Karpas-422 (cell line): ENCODE results near the gene BNC2. TPM values are rescaled to one million over a fixed set of nuclear protein-coding genes. Genes with fewer than 3 reads are reported as not detected.

Source experiments
- DNase-seq: peaks from one replicate; pipeline ENCODE4 v3.0.0-alpha.2; 2015
- H2AFZ ChIP-seq: fragments of 200-600 bp; sonication (generic); 2 replicates; pipeline ENCODE4 v1.6.1; 2014; ENCODE audit warnings: antibody characterized with exemption, low read length, mixed read lengths
- H3K27ac ChIP-seq: fragments of 200-600 bp; sonication (generic); 2 replicates; pipeline ENCODE4 v1.5.1; 2014; ENCODE audit warnings: mild to moderate bottlenecking, low read length, moderate library complexity
- H3K27me3 ChIP-seq: fragments of 200-600 bp; sonication (generic); 2 replicates; pipeline ENCODE4 v1.6.1; 2014; ENCODE audit warnings: low read length, mixed read lengths
- H3K36me3 ChIP-seq: fragments of 200-600 bp; sonication (generic); 2 replicates; pipeline ENCODE4 v1.6.1; 2014; ENCODE audit warnings: low read length, mixed read lengths; ENCODE audit not compliant: insufficient read depth
- H3K4me1 ChIP-seq: fragments of 200-600 bp; sonication (generic); 2 replicates; pipeline ENCODE4 v1.6.1; 2014; ENCODE audit warnings: mild to moderate bottlenecking, low read length, mixed read lengths
- H3K4me2 ChIP-seq: fragments of 200-600 bp; sonication (generic); 2 replicates; pipeline ENCODE4 v1.6.1; 2014; ENCODE audit warnings: low read length, low read depth, mild to moderate bottlenecking; ENCODE audit not compliant: poor library complexity, severe bottlenecking
- H3K4me3 ChIP-seq: fragments of 200-600 bp; sonication (generic); 2 replicates; pipeline ENCODE4 v1.5.1; 2014; ENCODE audit warnings: mild to moderate bottlenecking, antibody characterized with exemption, low read length, mixed read lengths
- H3K79me2 ChIP-seq: fragments of 200-600 bp; sonication (generic); 2 replicates; pipeline ENCODE4 v1.6.1; 2014; ENCODE audit warnings: mild to moderate bottlenecking, low read length, mixed read lengths
- H3K9ac ChIP-seq: fragments of 200-600 bp; sonication (generic); 2 replicates; pipeline ENCODE4 v1.6.0; 2014; ENCODE audit warnings: low read length
- H3K9me2 ChIP-seq: fragments of 200-600 bp; sonication (generic), shearing (Covaris generic); replicated peaks from 2 replicates; pipeline ENCODE4 v1.6.0; 2014; ENCODE audit warnings: mild to moderate bottlenecking, low read length, moderate library complexity; ENCODE audit not compliant: insufficient read depth
- H3K9me3 ChIP-seq: fragments of 300-700, 200-600 bp; sonication (generic); 2 replicates; pipeline ENCODE4 v1.6.1; 2014; ENCODE audit warnings: low read length, mixed read lengths
- H4K20me1 ChIP-seq: fragments of 200-600 bp; sonication (generic); 2 replicates; pipeline ENCODE4 v1.6.1; 2014; ENCODE audit warnings: mild to moderate bottlenecking, antibody characterized with exemption, low read length, low read depth; ENCODE audit not compliant: insufficient read depth
- total RNA-seq: library from RNA; depleted of rRNA; stranded (reverse); fragments of >200 nt; shearing (Covaris generic); gene quantifications from 2 replicates; pipeline ENCODE4 v1.2.3, GENCODE V29; 2014; ENCODE audit warnings: low replicate concordance

BNC2 gene
- total RNA-seq, 1 experiment from 2014 or later: not detected

DNA sequence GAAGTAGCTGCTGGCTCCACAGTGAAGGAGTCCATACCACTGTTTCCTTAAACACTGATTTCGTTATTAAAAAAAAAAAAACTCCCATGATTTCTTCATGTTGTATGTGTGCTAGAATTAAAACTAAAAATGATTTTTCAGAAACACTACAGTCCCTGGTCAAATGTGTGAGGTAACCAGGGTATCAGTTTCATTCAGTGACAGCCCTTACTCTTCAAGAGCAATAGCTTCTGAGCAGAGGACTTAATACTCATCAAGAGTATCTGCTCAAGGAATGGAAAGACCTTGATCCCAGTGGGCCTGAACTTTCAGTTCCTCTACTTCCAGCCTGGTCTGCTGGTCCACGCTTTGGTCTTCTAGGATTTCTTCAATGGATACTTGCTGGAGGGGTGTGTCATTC lies 95.1 kb downstream of the BNC2 start:
- Histone ChIP-seq H3K79me2 (no peaks in the 10 kb centered on the region), H3K36me3 (no peaks in the 10 kb centered on the region), H3K9me3 (no peaks in the 10 kb centered on the region), H3K9ac (no peak overlapping the region), H2AFZ (no peak overlapping the region), H3K4me1 (no peaks in the 10 kb centered on the region), H4K20me1 (no peaks in the 10 kb centered on the region), H3K27me3 (no peaks in the 10 kb centered on the region), H3K27ac (no peak overlapping the region), H3K4me2 (no peak overlapping the region), H3K9me2 (no peaks in the 10 kb centered on the region), H3K4me3 (no peak overlapping the region)
- no peak for DNase-seq

GRCh38 chr9:16773617-16774016 lies 96.9 kb downstream of the BNC2 start:
- Histone ChIP-seq H3K9ac (no peak overlapping the region), H3K36me3 (no peaks in the 10 kb centered on the region), H3K4me2 (no peak overlapping the region), H3K79me2 (no peaks in the 10 kb centered on the region), H3K9me2 (no peaks in the 10 kb centered on the region), H4K20me1 (no peaks in the 10 kb centered on the region), H3K4me1 (no peaks in the 10 kb centered on the region), H3K27me3 (no peaks in the 10 kb centered on the region), H3K27ac (no peak overlapping the region), H2AFZ (no peak overlapping the region), H3K4me3 (no peak overlapping the region), H3K9me3 (no peaks in the 10 kb centered on the region)
- no peak for DNase-seq

DNA sequence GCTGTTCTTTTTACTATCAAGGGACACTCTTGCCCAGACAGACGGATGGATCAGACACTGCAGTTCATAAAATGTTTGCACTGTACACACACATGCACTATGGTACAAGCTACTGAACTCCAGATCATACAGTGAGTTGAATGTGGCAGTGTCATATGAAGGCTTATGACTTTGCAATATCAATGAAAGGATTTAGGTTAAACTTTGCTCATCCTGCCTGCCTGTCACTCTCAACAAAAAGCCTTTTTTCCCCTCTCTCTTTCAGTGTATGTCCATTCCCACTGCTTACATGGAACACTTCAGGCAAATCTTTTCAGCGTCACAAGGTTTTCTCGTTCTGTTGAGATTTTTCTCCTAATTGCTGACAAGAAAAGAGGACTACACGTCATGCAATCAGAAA lies 97.4 kb downstream of the BNC2 start:
- DNase-seq: no peak
- H2AFZ ChIP-seq: no peak overlapping the region

DNA sequence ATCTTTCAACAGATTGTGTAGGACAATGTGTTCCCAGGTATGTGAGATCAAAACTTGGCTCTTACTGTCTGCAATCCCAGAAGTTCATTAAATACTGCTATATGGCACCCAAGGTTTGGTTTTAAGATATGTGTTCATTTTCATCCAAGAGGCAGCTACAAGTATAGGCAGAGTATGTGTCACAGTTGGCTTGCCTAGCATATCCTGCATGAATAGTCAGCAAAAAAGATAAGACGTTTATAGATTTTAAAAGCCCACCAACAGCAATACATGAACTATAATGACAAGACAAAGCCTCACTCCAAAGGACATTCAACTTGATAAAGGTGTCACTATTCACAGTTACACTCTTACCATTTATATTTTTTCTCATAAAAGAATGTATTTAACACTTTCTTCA lies 99.1 kb downstream of the BNC2 start:
- H3K27ac ChIP-seq: no peak overlapping the region
- no peaks in the 10 kb centered on the region for H3K36me3 ChIP-seq
- no peak overlapping the region for H2AFZ ChIP-seq
- H3K9ac ChIP-seq: no peak overlapping the region
- H4K20me1 ChIP-seq: no peaks in the 10 kb centered on the region
- no peak overlapping the region for H3K4me2 ChIP-seq
- H3K79me2 ChIP-seq: no peaks in the 10 kb centered on the region
- H3K9me2 ChIP-seq: no peaks in the 10 kb centered on the region
- H3K27me3 ChIP-seq: no peaks in the 10 kb centered on the region
- no peaks in the 10 kb centered on the region for H3K9me3 ChIP-seq
- DNase-seq: no peak
- no peaks in the 10 kb centered on the region for H3K4me1 ChIP-seq
- no peak overlapping the region for H3K4me3 ChIP-seq

More for the DNA sequence above, 97.4 kb downstream of the BNC2 start:
- no peaks in the 10 kb centered on the region for H3K9me3 ChIP-seq
- no peaks in the 10 kb centered on the region for H4K20me1 ChIP-seq
- H3K36me3 ChIP-seq: no peaks in the 10 kb centered on the region
- H3K4me1 ChIP-seq: no peaks in the 10 kb centered on the region
- H3K27ac ChIP-seq: no peak overlapping the region
- no peaks in the 10 kb centered on the region for H3K27me3 ChIP-seq
- no peaks in the 10 kb centered on the region for H3K9me2 ChIP-seq
- H3K9ac ChIP-seq: no peak overlapping the region
- H3K4me3 ChIP-seq: no peak overlapping the region
- no peaks in the 10 kb centered on the region for H3K79me2 ChIP-seq
- H3K4me2 ChIP-seq: no peak overlapping the region

DNA sequence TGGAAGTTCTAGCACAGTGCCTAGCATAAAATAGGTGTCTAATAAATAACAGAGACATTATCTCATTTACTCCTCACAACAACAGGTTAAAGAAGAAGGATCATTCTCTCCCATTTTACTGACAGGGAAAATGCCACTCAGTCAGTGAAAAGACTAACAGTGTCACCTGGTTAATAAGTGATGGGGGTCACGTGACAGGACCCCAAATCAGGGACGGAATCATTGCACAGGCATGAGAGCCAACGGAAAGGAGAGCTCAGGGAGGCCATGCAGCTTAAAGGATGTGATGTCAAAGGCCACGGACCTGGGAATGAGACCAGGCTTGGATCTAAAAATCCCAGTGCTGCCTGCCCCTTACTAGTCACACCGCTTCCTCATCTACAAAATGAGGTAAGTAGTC lies 101.2 kb downstream of the BNC2 start:
- no peaks in the 10 kb centered on the region for H3K36me3 ChIP-seq
- no peaks in the 10 kb centered on the region for H3K27me3 ChIP-seq
- H4K20me1 ChIP-seq: no peaks in the 10 kb centered on the region
- H3K79me2 ChIP-seq: no peaks in the 10 kb centered on the region
- no peak overlapping the region for H2AFZ ChIP-seq
- no peak overlapping the region for H3K4me2 ChIP-seq
- H3K9ac ChIP-seq: no peak overlapping the region
- no peaks in the 10 kb centered on the region for H3K9me2 ChIP-seq
- no peaks in the 10 kb centered on the region for H3K9me3 ChIP-seq
- H3K27ac ChIP-seq: no peak overlapping the region
- no peaks in the 10 kb centered on the region for H3K4me1 ChIP-seq
- H3K4me3 ChIP-seq: no peak overlapping the region
- DNase-seq: no peak

DNA sequence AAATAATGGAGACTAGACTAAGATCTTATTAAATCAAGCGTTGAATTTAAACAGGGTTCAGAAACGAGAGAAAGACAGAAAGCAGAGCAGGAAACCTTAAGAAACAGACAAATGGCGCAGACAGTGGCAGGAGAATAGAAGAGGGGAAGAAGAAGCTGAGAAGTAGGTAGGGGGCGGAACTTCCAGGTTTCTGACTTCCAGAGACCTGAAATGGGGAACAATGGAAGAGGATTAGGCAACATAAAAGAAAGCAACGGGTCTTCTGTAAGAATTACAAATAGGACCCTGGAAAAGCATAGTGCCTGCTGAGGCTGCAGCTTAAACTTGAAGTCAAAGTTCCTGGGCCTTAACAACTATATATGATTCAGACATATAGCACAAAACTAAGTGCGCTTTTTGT lies 101.7 kb downstream of the BNC2 start:
- Histone ChIP-seq H3K36me3 (no peaks in the 10 kb centered on the region), H3K4me2 (no peak overlapping the region), H3K9ac (no peak overlapping the region), H3K79me2 (no peaks in the 10 kb centered on the region), H3K4me3 (no peak overlapping the region), H2AFZ (no peak overlapping the region), H3K4me1 (no peaks in the 10 kb centered on the region), H3K9me2 (no peaks in the 10 kb centered on the region), H3K27me3 (no peaks in the 10 kb centered on the region), H4K20me1 (no peaks in the 10 kb centered on the region), H3K27ac (no peak overlapping the region), H3K9me3 (no peaks in the 10 kb centered on the region)
- no peak for DNase-seq

GRCh38 chr9:16767366-16767765 lies 103.1 kb downstream of the BNC2 start:
- H4K20me1 ChIP-seq: no peaks in the 10 kb centered on the region
- H3K4me1 ChIP-seq: no peaks in the 10 kb centered on the region
- no peak overlapping the region for H3K4me2 ChIP-seq
- no peaks in the 10 kb centered on the region for H3K9me2 ChIP-seq
- no peaks in the 10 kb centered on the region for H3K36me3 ChIP-seq
- no peaks in the 10 kb centered on the region for H3K79me2 ChIP-seq
- H3K4me3 ChIP-seq: no peak overlapping the region
- DNase-seq: no peak
- no peak overlapping the region for H3K27ac ChIP-seq
- no peak overlapping the region for H2AFZ ChIP-seq
- no peaks in the 10 kb centered on the region for H3K27me3 ChIP-seq
- H3K9ac ChIP-seq: no peak overlapping the region
- H3K9me3 ChIP-seq: no peaks in the 10 kb centered on the region

DNA sequence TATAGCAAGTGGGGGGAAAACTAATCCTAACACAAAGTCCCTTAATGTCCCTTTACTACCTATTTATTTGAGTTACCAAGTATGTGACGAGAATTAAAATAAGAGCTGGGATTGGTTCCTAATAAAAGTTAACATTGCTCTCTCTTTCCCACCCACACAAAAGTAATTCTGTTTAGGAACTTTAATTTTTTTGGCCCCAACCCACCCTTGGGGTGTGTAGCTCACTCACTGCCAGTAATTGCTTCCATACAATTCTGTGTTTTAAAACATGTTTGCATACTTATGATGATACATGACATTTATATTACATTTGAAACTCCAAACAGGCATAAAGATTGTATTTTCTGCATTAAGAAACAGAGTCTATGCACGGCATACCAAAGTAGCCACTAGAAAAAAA lies 106.5 kb downstream of the BNC2 start:
- H3K27ac ChIP-seq: no peak overlapping the region
- no peaks in the 10 kb centered on the region for H3K4me1 ChIP-seq
- no peak overlapping the region for H3K4me3 ChIP-seq
- no peaks in the 10 kb centered on the region for H3K27me3 ChIP-seq
- no peak overlapping the region for H3K4me2 ChIP-seq
- H3K9me2 ChIP-seq: no peaks in the 10 kb centered on the region
- H3K9me3 ChIP-seq: no peaks in the 10 kb centered on the region
- no peak overlapping the region for H2AFZ ChIP-seq
- DNase-seq: no peak
- H3K36me3 ChIP-seq: no peaks in the 10 kb centered on the region
- no peak overlapping the region for H3K9ac ChIP-seq
- no peaks in the 10 kb centered on the region for H4K20me1 ChIP-seq
- no peaks in the 10 kb centered on the region for H3K79me2 ChIP-seq
